Mesothelial cell of epicardium (in vitro differentiated cells): Measurements from ENCODE around the gene ELOVL7. TPM values are rescaled to one million over a fixed set of nuclear protein-coding genes. Genes with fewer than 3 reads are reported as not detected.
"Not testable (repeated sequence)": the region's sequence is repeated elsewhere in the genome, so short reads cannot be mapped to it uniquely, and the experiment has no call there.

Experiments
- DNase-seq, 2 experiments: peaks; one replicate each; pipeline ENCODE4 v3.0.0; 2021; ENCODE audit warnings: low spot score in 2 of 2; ENCODE audit not compliant: unreplicated experiment in 2 of 2
- H3K27ac Mint-ChIP-seq: 2 replicates; pipeline ENCODE4 v1.8.0; 2021; ENCODE audit warnings: mixed read lengths
- H3K27me3 Mint-ChIP-seq: 2 replicates; pipeline ENCODE4 v1.8.0; 2021; ENCODE audit warnings: low read depth, mixed read lengths
- H3K36me3 Mint-ChIP-seq: 2 replicates; pipeline ENCODE4 v1.8.0; 2021; ENCODE audit warnings: mixed read lengths
- H3K4me1 Mint-ChIP-seq: 2 replicates; pipeline ENCODE4 v1.8.0; 2021; ENCODE audit warnings: mixed read lengths
- H3K4me3 Mint-ChIP-seq: 2 replicates; pipeline ENCODE4 v1.8.0; 2021; ENCODE audit warnings: mild to moderate bottlenecking, moderate library complexity, mixed read lengths
- H3K9me3 Mint-ChIP-seq: 2 replicates; pipeline ENCODE4 v1.8.0; 2021; ENCODE audit warnings: mixed read lengths
- total RNA-seq: library from RNA; stranded (reverse); gene quantifications from 3 replicates; pipeline ENCODE4 v1.2.1, GENCODE V29; 2021
- TF ChIP-seq, protein P1 (sequence below): fragments of 200-600 bp; sonication (generic); IDR thresholded peaks from one replicate; pipeline ENCODE4 v1.5.0; 2021; ENCODE audit warnings: antibody characterized with exemption; ENCODE audit not compliant: unreplicated experiment

The ELOVL7 gene
- total RNA-seq, 1 donor from 2014 or later, result 9.2 TPM

DNA sequence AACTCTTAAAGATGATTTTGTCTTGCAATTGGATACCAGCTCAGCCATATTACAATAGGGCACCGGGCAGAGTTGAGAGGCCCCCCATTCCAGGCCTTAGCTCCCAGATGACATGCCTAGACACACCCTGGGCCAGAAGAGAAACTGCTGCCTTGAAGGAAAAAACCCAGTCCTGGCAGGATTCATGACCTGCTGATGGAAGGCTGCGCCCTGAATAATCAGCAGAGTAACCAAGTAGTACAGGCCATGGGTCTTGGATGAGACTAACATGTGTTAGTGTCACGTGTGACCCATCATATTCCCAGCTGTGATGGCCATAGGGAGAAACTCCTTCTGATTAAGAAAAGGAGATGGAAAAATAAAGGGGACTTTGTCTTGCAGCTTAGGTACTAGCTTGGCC, 105.1 kb downstream of the ELOVL7 start:
- DNase-seq, result no peak
- Mint-ChIP-seq H3K36me3 (peaks cover 9% of the 10 kb centered on the region), H3K27me3 (no peaks in the 10 kb centered on the region), H3K4me3 (no peak overlapping the region), H3K27ac (no peak overlapping the region), H3K9me3 (peaks cover 27% of the 10 kb centered on the region), H3K4me1 (no peaks in the 10 kb centered on the region)
- TF ChIP-seq, protein P1, sequence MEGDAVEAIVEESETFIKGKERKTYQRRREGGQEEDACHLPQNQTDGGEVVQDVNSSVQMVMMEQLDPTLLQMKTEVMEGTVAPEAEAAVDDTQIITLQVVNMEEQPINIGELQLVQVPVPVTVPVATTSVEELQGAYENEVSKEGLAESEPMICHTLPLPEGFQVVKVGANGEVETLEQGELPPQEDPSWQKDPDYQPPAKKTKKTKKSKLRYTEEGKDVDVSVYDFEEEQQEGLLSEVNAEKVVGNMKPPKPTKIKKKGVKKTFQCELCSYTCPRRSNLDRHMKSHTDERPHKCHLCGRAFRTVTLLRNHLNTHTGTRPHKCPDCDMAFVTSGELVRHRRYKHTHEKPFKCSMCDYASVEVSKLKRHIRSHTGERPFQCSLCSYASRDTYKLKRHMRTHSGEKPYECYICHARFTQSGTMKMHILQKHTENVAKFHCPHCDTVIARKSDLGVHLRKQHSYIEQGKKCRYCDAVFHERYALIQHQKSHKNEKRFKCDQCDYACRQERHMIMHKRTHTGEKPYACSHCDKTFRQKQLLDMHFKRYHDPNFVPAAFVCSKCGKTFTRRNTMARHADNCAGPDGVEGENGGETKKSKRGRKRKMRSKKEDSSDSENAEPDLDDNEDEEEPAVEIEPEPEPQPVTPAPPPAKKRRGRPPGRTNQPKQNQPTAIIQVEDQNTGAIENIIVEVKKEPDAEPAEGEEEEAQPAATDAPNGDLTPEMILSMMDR, result no peak

DNA sequence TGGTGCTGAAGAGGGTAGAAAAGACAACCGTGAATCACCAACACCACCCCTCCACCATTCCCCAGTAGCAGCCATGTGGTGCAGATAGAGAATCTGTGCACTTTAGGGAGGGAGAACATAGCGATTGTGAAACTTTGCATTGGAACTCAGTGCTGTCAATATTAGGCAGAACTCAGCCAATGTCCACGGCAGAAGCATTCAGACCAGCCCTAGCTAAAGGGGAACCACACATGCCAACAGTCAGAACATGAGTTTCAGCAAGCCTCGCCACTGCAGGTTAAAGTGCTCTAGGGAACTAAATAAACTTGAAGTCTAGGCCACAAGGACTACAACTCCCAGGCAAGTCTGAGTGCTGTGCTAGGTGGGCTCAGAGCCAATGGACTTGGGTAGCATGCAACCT, 105.6 kb downstream of the ELOVL7 start:
- Mint-ChIP-seq H3K27ac (no peak overlapping the region), H3K27me3 (no peaks in the 10 kb centered on the region), H3K9me3 (peaks cover 30% of the 10 kb centered on the region), H3K4me3 (no peak overlapping the region), H3K36me3 (peaks cover 9% of the 10 kb centered on the region), H3K4me1 (no peaks in the 10 kb centered on the region)
- DNase-seq, result no peak
- TF ChIP-seq, protein P1, result no peak

DNA sequence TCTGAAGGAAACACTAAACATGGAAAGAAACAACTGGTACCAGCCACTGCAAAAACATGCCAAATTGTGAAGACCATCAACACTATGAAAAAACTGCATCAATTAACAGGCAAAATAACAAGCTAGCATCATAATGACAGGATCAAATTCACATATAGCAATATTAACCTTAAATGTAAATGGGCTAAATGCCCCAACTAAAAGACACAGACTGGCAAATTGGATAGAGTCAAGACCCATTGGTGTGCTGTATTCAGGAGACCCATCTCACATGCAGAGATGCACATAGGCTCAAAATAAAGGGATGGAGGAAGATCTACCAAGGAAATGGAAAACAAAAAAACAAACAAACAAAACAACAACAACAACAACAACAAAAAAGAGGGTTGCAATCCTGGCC, 113.2 kb downstream of the ELOVL7 start:
- H3K9me3 Mint-ChIP-seq, result peaks cover 30% of the 10 kb centered on the region
- peaks cover 15% of the 10 kb centered on the region for H3K27me3 Mint-ChIP-seq
- DNase-seq, H3K4me1 Mint-ChIP-seq, H3K36me3 Mint-ChIP-seq, H3K27ac Mint-ChIP-seq, H3K4me3 Mint-ChIP-seq: not testable (repeated sequence)

DNA sequence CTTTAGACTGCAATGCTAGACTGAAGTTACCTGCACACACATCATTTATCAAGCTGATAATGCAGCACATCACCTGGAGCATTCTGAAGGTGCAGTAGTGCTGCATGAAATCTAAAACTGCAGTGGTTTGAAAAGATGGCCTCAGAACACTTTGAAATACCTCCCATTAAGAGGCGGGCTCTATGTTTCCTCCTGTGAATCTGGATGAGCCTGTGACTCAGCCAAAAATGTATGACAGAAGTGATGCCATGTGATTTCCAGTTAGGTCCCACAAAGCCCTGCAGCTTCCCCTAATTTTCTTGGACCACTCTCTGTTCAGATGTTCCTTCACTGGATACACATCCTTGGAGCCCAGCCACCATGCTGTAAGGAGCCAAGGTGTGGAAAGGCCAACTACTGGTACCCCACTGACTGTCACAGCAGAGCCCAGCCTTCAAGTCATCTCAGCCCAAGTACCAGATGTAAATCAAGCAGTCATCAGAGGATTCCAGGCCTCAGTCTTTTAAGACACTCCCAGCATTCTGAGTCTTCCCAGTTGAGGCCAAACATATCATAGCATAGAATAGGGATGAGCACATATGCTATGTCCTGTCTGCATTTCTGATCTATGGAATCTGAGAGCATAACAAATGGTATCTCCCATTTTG, 116.9 kb downstream of the ELOVL7 start:
- Mint-ChIP-seq H3K36me3 (no peaks in the 10 kb centered on the region), H3K4me3 (no peak overlapping the region), H3K27ac (no peak overlapping the region), H3K27me3 (peaks cover 13% of the 10 kb centered on the region), H3K4me1 (no peaks in the 10 kb centered on the region), H3K9me3 (peaks cover 20% of the 10 kb centered on the region)
- TF ChIP-seq, protein P1, result no peak
- no peak for DNase-seq

DNA sequence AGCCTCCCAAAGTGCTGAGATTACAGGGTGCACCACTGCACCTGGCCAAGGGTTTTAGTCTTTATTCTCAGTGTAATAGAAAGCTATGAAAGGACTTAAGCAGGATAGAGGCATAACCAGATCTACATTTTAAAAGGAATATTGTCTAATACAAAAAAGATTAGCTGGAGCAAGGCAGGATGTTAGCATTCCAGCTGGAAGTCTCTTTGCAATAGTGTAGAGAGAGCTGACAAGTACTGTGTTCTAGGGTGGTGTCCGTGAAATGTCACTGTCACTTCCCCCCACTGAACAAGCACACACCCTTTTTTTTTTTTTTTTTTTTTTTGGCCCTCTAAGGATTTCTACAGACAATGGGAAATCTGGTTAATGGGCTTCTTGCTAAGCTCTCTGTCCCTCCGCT, 119.9 kb downstream of the ELOVL7 start:
- TF ChIP-seq, protein P1, result no peak
- Mint-ChIP-seq H3K27me3 (peaks cover 18% of the 10 kb centered on the region), H3K4me3 (no peak overlapping the region), H3K4me1 (no peaks in the 10 kb centered on the region), H3K36me3 (no peaks in the 10 kb centered on the region), H3K27ac (no peak overlapping the region), H3K9me3 (no peaks in the 10 kb centered on the region)
- no peak for DNase-seq

DNA sequence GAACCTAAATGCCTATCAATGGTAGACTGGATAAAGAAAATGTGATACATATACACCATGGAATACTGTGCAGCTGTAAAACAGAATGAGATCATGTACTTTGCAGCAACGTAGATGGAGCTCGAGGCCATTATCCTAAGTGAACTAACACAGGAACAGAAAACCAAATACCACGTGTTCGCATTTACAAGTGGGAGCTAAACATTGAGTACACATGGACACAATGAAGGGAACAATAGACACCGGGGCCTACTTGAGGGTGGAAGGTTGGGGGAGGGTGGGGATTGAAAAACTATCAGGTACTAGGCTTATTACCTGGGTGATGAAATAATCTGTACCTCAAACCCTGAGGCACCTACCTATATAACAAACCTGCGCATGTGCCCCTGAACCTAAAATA, 121.7 kb downstream of the ELOVL7 start:
- no peak for DNase-seq
- Mint-ChIP-seq H3K4me3 (no peak overlapping the region), H3K4me1 (peaks cover 4% of the 10 kb centered on the region), H3K9me3 (no peaks in the 10 kb centered on the region), H3K27ac (no peak overlapping the region), H3K36me3 (no peaks in the 10 kb centered on the region), H3K27me3 (peaks cover 18% of the 10 kb centered on the region)
- TF ChIP-seq, protein P1, result no peak
